ENCODE data around the gene UPP2. TPM values are rescaled to one million over a fixed set of nuclear protein-coding genes. Genes with fewer than 3 reads are reported as not detected.

Gene UPP2
- total RNA-seq, 1 experiment from 2014 or later = not detected

- no peak for TF ChIP-seq ZSCAN18 (CRISPR knock-in tag; IDR thresholded peaks at IDR 0.05)
- TF ChIP-seq ZNF416 (CRISPR knock-in tag; IDR thresholded peaks at IDR 0.05) = no peak
- no peak for TF ChIP-seq ESRRA (CRISPR knock-in tag; IDR thresholded peaks at IDR 0.05; ENCODE audit: borderline replicate concordance)
- no peak for TF ChIP-seq SMAD4 (CRISPR knock-in tag; IDR thresholded peaks at IDR 0.05)
- TF ChIP-seq E2F4 (CRISPR knock-in tag; IDR thresholded peaks at IDR 0.05; ENCODE audit: borderline replicate concordance, low read depth) = no peak
- TF ChIP-seq GTF2I (CRISPR knock-in tag; conservative IDR thresholded peaks at IDR 0.05) = no peak
Measured at GRCh38 chr2:158115202-158115767, 13.6 kb downstream of the UPP2 start (continued).

DNA sequence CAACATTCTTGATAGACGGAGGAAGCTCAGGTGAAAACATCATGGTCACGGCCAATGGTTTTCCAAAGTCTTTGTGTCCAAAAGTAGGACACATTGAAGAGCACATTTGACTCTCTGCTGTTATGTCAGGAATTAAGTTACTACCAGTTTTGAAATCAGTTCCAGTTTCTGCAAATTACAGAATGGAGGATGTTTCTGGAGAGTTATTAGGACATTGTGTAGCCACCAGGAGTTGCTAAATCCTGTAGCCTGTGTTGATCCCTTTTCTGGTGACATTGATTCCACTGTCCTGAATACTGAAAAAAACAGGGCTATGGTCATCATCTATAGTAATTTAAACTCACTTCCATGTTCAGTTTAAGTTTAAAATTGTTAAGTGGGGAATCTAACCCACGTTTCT, 15.3 kb downstream of the UPP2 start:
- Mint-ChIP-seq H3K9me3 (peaks cover 7% of the 10 kb centered on the region), H3K4me3 (no peak overlapping the region), H3K36me3 (no peaks in the 10 kb centered on the region), H3K27me3 (ENCODE audit: low read depth) (no peaks in the 10 kb centered on the region), H3K4me1 (peaks cover 33% of the 10 kb centered on the region), H3K27ac (no peak overlapping the region)
- no peak for DNase-seq (ENCODE audit: low spot score)
- TF ChIP-seq MYBL2 (CRISPR knock-in tag; IDR thresholded peaks at IDR 0.05) (no peak), KAT7 (CRISPR knock-in tag; IDR thresholded peaks at IDR 0.05; ENCODE audit: borderline replicate concordance) (no peak), FOXK1 (CRISPR knock-in tag; IDR thresholded peaks at IDR 0.05) (no peak), ZBTB21 (CRISPR knock-in tag; IDR thresholded peaks at IDR 0.05; ENCODE audit: borderline replicate concordance) (no peak), CREM (CRISPR knock-in tag; IDR thresholded peaks at IDR 0.05) (no peak), SMAD3 (CRISPR knock-in tag; IDR thresholded peaks at IDR 0.05; ENCODE audit: borderline replicate concordance) (no peak), E2F1 (CRISPR knock-in tag; IDR thresholded peaks at IDR 0.05) (no peak), FOXP1 (CRISPR knock-in tag; IDR thresholded peaks at IDR 0.05; ENCODE audit: borderline replicate concordance) (no peak), CREB1 (CRISPR knock-in tag; IDR thresholded peaks at IDR 0.05) (no peak), NR2C2 (CRISPR knock-in tag; IDR thresholded peaks at IDR 0.05) (no peak), CTCF (IDR thresholded peaks at IDR 0.05) (no peak), TCF7 (CRISPR knock-in tag; IDR thresholded peaks at IDR 0.05; ENCODE audit: low read depth) (no peak), ELF4 (CRISPR knock-in tag; IDR thresholded peaks at IDR 0.05; ENCODE audit: low read depth) (no peak)
- TF ChIP-seq, protein P1, sequence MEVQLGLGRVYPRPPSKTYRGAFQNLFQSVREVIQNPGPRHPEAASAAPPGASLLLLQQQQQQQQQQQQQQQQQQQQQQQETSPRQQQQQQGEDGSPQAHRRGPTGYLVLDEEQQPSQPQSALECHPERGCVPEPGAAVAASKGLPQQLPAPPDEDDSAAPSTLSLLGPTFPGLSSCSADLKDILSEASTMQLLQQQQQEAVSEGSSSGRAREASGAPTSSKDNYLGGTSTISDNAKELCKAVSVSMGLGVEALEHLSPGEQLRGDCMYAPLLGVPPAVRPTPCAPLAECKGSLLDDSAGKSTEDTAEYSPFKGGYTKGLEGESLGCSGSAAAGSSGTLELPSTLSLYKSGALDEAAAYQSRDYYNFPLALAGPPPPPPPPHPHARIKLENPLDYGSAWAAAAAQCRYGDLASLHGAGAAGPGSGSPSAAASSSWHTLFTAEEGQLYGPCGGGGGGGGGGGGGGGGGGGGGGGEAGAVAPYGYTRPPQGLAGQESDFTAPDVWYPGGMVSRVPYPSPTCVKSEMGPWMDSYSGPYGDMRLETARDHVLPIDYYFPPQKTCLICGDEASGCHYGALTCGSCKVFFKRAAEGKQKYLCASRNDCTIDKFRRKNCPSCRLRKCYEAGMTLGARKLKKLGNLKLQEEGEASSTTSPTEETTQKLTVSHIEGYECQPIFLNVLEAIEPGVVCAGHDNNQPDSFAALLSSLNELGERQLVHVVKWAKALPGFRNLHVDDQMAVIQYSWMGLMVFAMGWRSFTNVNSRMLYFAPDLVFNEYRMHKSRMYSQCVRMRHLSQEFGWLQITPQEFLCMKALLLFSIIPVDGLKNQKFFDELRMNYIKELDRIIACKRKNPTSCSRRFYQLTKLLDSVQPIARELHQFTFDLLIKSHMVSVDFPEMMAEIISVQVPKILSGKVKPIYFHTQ (CRISPR knock-in tag; IDR thresholded peaks at IDR 0.05) = no peak
- TF ChIP-seq, protein P2, sequence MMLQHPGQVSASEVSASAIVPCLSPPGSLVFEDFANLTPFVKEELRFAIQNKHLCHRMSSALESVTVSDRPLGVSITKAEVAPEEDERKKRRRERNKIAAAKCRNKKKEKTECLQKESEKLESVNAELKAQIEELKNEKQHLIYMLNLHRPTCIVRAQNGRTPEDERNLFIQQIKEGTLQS (CRISPR knock-in tag; conservative IDR thresholded peaks at IDR 0.05) = no peak
- no peak for ATAC-seq
- CTCF ChIA-PET = no interaction called here
- POLR2A ChIA-PET = no interaction called here

Measured in WTC11 (cell line).